ENCODE measurements around the gene PTCH2. TPM values are rescaled to one million over a fixed set of nuclear protein-coding genes. Genes with fewer than 3 reads are reported as not detected.

Gene PTCH2
- total RNA-seq, 1 experiment from 2014 or later: 0.79 TPM

- Histone ChIP-seq H3K4me1 (ENCODE audit: insufficient read depth, low read length) (peaks cover 7% of the 10 kb centered on the region; the same call in 1 of the 2 replicates), H3K23me2 (ENCODE audit: insufficient read length, low read depth, low read length, poor library complexity, severe bottlenecking) (peaks cover 10% of the 10 kb centered on the region), H2BK20ac (ENCODE audit: low read depth, low read length, poor library complexity, severe bottlenecking) (no peak overlapping the region), H3K79me2 (ENCODE audit: insufficient read depth, low read length) (no peaks in the 10 kb centered on the region), H3K27ac (ENCODE audit: insufficient read length, low read depth, low read length) (no peak overlapping the region), H3K9ac (ENCODE audit: extremely low read depth, insufficient read length, low read length) (no peak overlapping the region), H2AFZ (ENCODE audit: low read length) (no peak overlapping the region), H3K18ac (ENCODE audit: insufficient read length, low read depth, low read length) (no peak overlapping the region), H4K5ac (ENCODE audit: insufficient read length, low read depth, low read length) (no peak overlapping the region), H3K79me1 (ENCODE audit: insufficient read depth, low read depth, low read length, poor library complexity, severe bottlenecking) (no peaks in the 10 kb centered on the region), H3K9me3 (ENCODE audit: control insufficient read depth, low read depth, low read length) (no peaks in the 10 kb centered on the region), H3K27me3 (ENCODE audit: insufficient read depth, low read length) (no peaks in the 10 kb centered on the region), H4K8ac (replicated peaks; ENCODE audit: insufficient read length, low read depth, low read length) (no peak overlapping the region), H3K4me2 (ENCODE audit: insufficient read depth, insufficient read length, low read length) (no peak overlapping the region), H3K56ac (ENCODE audit: insufficient read length, low read depth, low read length) (no peak overlapping the region), H2BK12ac (ENCODE audit: insufficient read length, low read depth, low read length) (no peak overlapping the region), H3K23ac (ENCODE audit: insufficient read length, low read depth, low read length) (no peak overlapping the region), H4K20me1 (ENCODE audit: control insufficient read depth, insufficient read depth, insufficient read length) (no peaks in the 10 kb centered on the region), H2BK15ac (ENCODE audit: low read depth, low read length) (no peak overlapping the region), H3K14ac (ENCODE audit: insufficient read depth, low read length) (no peak overlapping the region), H3K4ac (ENCODE audit: low read depth, low read length) (no peak overlapping the region), H2BK5ac (ENCODE audit: insufficient read length, low read length) (no peak overlapping the region), H4K91ac (ENCODE audit: insufficient read length, low read depth, low read length) (no peak overlapping the region), H2AK5ac (ENCODE audit: insufficient read length, low read length) (no peak overlapping the region), H2BK120ac (ENCODE audit: low read depth, low read length, poor library complexity, severe bottlenecking) (no peak overlapping the region), H3T11ph (ENCODE audit: low read length) (no peak overlapping the region)
- Mint-ChIP-seq H3K9me3 (no peaks in the 10 kb centered on the region), H3K4me1 (peaks cover 29 to 34% of the 10 kb centered on the region in 2 experiments), H3K27ac (peak overlapping the region in 1 of 3 experiments; percentile 52; a peak in 1 of 7 replicates), H3K27me3 (ENCODE audit: low read depth) (peaks cover 3% of the 10 kb centered on the region), H3K36me3 (ENCODE audit: insufficient read depth in 1 of 3, low read depth in 3 of 3) (peaks cover 3 to 44% (median 26%) of the 10 kb centered on the region in 3 experiments), H3K4me3 (no peak overlapping the region; a peak in 1 of 5 replicates)
- no CpG with 5 or more reads among the region's 13 CpGs for WGBS (ENCODE audit: extremely low coverage, insufficient read length, low lambda C conversion rate)
- DNase-seq: no peak
- TF ChIP-seq CTCF (conservative IDR thresholded peaks at IDR 0.05): no peak
These were observed 39.5 kb downstream of the PTCH2 start for GRCh38 chr1:44803312-44804095.
